B cell (primary cell): ENCODE measurements around the gene IFT88. TPM values are rescaled to one million over a fixed set of nuclear protein-coding genes. Genes with fewer than 3 reads are reported as not detected.

Experiments
- ATAC-seq: fragments of 200-7000 bp; cut with Tn5 transposase; one replicate; pipeline ENCODE4 v1.10.0; 2021; ENCODE audit warnings: low read depth, mild to moderate bottlenecking, moderate number of reproducible peaks, moderate library complexity
- CTCF ChIA-PET: fragments of 350-600 bp; sonication (Branson Sonifier 250); formaldehyde crosslinking; loops from one replicate; lab custom pipeline; 2021; ENCODE audit warnings: antibody characterized with exemption, inconsistent platforms; lab: Charles Lee
- POLR2A ChIA-PET: fragments of 350-600 bp; sonication (Branson Sonifier 250); formaldehyde crosslinking; loops from one replicate; lab custom pipeline; 2021; ENCODE audit warnings: antibody characterized with exemption; lab: Charles Lee
- DNase-seq: peaks from one replicate; pipeline ENCODE4 v3.0.0; 2013
- H2AFZ ChIP-seq: 2 replicates; pipeline ENCODE4 v1.6.1; 2012; ENCODE audit warnings: mild to moderate bottlenecking, low read depth, low read length; ENCODE audit not compliant: insufficient read depth, poor library complexity, severe bottlenecking
- H3K27ac ChIP-seq, 2 donors: 1 replicate in 1 of 2; 2 replicates in 1 of 2; pipeline ENCODE4 v1.5.1; 2012 to 2013; ENCODE audit warnings: low read length in 2 of 2, mild to moderate bottlenecking in 2 of 2, moderate library complexity in 1 of 2
- H3K27me3 ChIP-seq, 4 experiments: fragments of 200-600 bp in 1 of 4; sonication (generic) in 1 of 4; replicated peaks in 1 of 4; 1 replicate in 2 of 4; 2 replicates in 2 of 4; pipeline versions ENCODE4 v1.6.1 to v1.7.0; 2013 to 2016; ENCODE audit warnings: low read length in 3 of 4, mild to moderate bottlenecking in 2 of 4, mixed read lengths in 1 of 4, moderate library complexity in 1 of 4; ENCODE audit not compliant: insufficient read depth in 4 of 4, control insufficient read depth in 3 of 4; ENCODE audit errors: control extremely low read depth in 1 of 4
- H3K36me3 ChIP-seq, 2 experiments: replicated peaks in 1 of 2; 1 replicate in 1 of 2; 2 replicates in 1 of 2; pipeline versions ENCODE4 v1.6.1 to v1.7.1; 2013; ENCODE audit warnings: low read length in 1 of 2; ENCODE audit not compliant: insufficient read depth in 2 of 2, control insufficient read depth in 1 of 2; ENCODE audit errors: control extremely low read depth in 1 of 2, extremely low read depth in 1 of 2
- H3K4me1 ChIP-seq, 2 donors: fragments of 200-600 bp in 1 of 2; sonication (generic) in 1 of 2; 1 replicate in 1 of 2; 2 replicates in 1 of 2; pipeline versions ENCODE4 v1.5.1 to v1.6.1; 2013 to 2017; ENCODE audit warnings: low read length in 2 of 2; ENCODE audit not compliant: control insufficient read depth in 2 of 2, insufficient read depth in 2 of 2
- H3K4me2 ChIP-seq: replicated peaks from 2 replicates; pipeline ENCODE3; 2012; ENCODE audit warnings: mild to moderate bottlenecking, low read depth, low read length; ENCODE audit not compliant: poor library complexity, severe bottlenecking
- H3K4me3 ChIP-seq, 5 experiments: fragments of 200-600 bp in 1 of 5; sonication (generic) in 1 of 5; 1 replicate in 3 of 5; 2 replicates in 2 of 5; pipeline versions ENCODE4 v1.5.1 to v1.7.0; 2011 to 2016; ENCODE audit warnings: low read length in 4 of 5, mild to moderate bottlenecking in 4 of 5, low read depth in 2 of 5, control low read depth in 1 of 5, moderate library complexity in 1 of 5; ENCODE audit not compliant: insufficient read depth in 1 of 5; ENCODE audit errors: control extremely low read depth in 1 of 5, extremely low read depth in 1 of 5
- H3K79me2 ChIP-seq: fragments of 200-600 bp; sonication (generic); one replicate; pipeline ENCODE4 v1.6.0; 2016; ENCODE audit warnings: low read length; ENCODE audit not compliant: control insufficient read depth, insufficient read depth
- H3K9ac ChIP-seq: fragments of 200-600 bp; sonication (generic); 2 replicates; pipeline ENCODE4 v1.6.1; 2017; ENCODE audit warnings: mild to moderate bottlenecking, low read length, moderate library complexity
- H3K9me3 ChIP-seq, 3 donors: one replicate each; pipeline versions ENCODE4 v1.6.1 to v1.7.1; 2013; ENCODE audit warnings: low read length in 2 of 3; ENCODE audit not compliant: control insufficient read depth in 2 of 3, insufficient read depth in 1 of 3; ENCODE audit errors: control extremely low read depth in 1 of 3
- H4K20me1 ChIP-seq: 2 replicates; pipeline ENCODE4 v1.6.0; 2012; ENCODE audit warnings: mild to moderate bottlenecking, low read length; ENCODE audit not compliant: insufficient read depth, control insufficient read depth, poor library complexity, severe bottlenecking
- H3K27ac Mint-ChIP-seq: one replicate; pipeline ENCODE4 v1.8.0; 2021; ENCODE audit warnings: mixed read lengths
- H3K27me3 Mint-ChIP-seq: one replicate; pipeline ENCODE4 v1.8.0; 2021; ENCODE audit warnings: mixed read lengths
- H3K4me1 Mint-ChIP-seq: one replicate; pipeline ENCODE4 v1.8.0; 2021; ENCODE audit warnings: mixed read lengths
- H3K4me3 Mint-ChIP-seq: one replicate; pipeline ENCODE4 v1.8.0; 2021; ENCODE audit warnings: mixed read lengths
- H3K9me3 Mint-ChIP-seq: one replicate; pipeline ENCODE4 v1.8.0; 2022; ENCODE audit warnings: mixed read lengths; ENCODE audit not compliant: insufficient read depth
- CTCF ChIP-seq: fragments of 200-600 bp; IDR thresholded peaks from one replicate; pipeline ENCODE4 v1.8.0; 2022; ENCODE audit warnings: antibody characterized with exemption, mild to moderate bottlenecking
- EZH2 ChIP-seq: IDR thresholded peaks from 2 replicates; pipeline ENCODE4 v1.6.1; 2012; ENCODE audit warnings: borderline replicate concordance, low read depth, mild to moderate bottlenecking, moderate library complexity, low read length; ENCODE audit not compliant: insufficient read depth, poor library complexity, severe bottlenecking
- WGBS: methylation state at CpG from one replicate; pipeline ENCODE4 v1.1.5; 2013; ENCODE audit warnings: missing lambda C conversion rate; ENCODE audit not compliant: insufficient coverage; 5-methylcytosine and 5-hydroxymethylcytosine counted together
- intact Hi-C: fragments of 100-400 bp; cut with micrococcal nuclease; formaldehyde crosslinking; loops from one replicate; pipeline ENCODE4 v1.10.0; 2022
- polyA plus RNA-seq: library from polyadenylated mRNA; depleted of rRNA; stranded (reverse); fragments of >200 nt; gene quantifications from 2 replicates; pipeline ENCODE4 v1.2.3, GENCODE V29; 2012
- total RNA-seq, 2 donors: library from RNA; stranded (reverse); fragments of 120-200 nt in 1 of 2; gene quantifications; 1 replicate in 1 of 2; 2 replicates in 1 of 2; pipeline versions ENCODE4 v1.2.3 to v1.2.4, GENCODE V29; 2013 to 2022

The IFT88 gene
- total and polyA plus RNA-seq, 2 donors (not counting 1 experiment from before 2014, with no cell fraction given), result 8.0 to 23.3 TPM

DNA sequence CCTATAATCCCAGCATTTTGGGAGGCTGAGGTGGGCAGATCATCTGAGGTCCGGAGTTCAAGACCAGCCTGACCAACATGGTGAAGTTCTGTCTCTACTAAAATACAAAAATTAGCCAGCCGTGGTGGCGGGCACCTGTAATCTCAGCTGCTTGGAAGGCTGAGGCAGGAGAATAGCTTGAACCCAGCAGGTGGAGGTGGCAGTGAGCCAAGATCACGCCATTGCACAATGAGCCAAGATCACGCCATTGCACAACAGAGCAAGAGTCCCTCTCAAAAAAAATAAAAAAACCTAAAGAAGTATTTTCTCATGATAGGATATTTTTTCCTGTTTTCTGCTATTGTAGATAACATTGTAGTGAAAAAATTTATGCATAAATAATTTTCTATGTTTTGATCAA is 13.3 kb downstream of the IFT88 start:
- Histone ChIP-seq H3K4me3 (no peak overlapping the region), H4K20me1 (no peaks in the 10 kb centered on the region), H3K36me3 (peaks cover 5 to 33% of the 10 kb centered on the region in 2 experiments), H3K79me2 (no peaks in the 10 kb centered on the region), H3K4me1 (no peaks in the 10 kb centered on the region), H3K9me3 (peaks cover 0 to 10% (median 6%) of the 10 kb centered on the region in 3 donors), H3K27ac (no peak overlapping the region), H3K9ac (no peak overlapping the region), H3K4me2 (no peak overlapping the region), H3K27me3 (no peaks in the 10 kb centered on the region), H2AFZ (no peak overlapping the region)
- Mint-ChIP-seq H3K9me3 (peaks cover 13% of the 10 kb centered on the region), H3K27me3 (no peaks in the 10 kb centered on the region), H3K4me3 (no peak overlapping the region), H3K27ac (no peak overlapping the region), H3K4me1 (no peaks in the 10 kb centered on the region)
- CTCF ChIA-PET, result no interaction called here
- 100% methylated on average over 1 of the region's 5 CpGs for WGBS
- no peak for ATAC-seq
- TF ChIP-seq EZH2 (no peak), CTCF (no peak)
- no peak for DNase-seq
- intact Hi-C loops, result no loop called here
- POLR2A ChIA-PET, result no interaction called here

DNA sequence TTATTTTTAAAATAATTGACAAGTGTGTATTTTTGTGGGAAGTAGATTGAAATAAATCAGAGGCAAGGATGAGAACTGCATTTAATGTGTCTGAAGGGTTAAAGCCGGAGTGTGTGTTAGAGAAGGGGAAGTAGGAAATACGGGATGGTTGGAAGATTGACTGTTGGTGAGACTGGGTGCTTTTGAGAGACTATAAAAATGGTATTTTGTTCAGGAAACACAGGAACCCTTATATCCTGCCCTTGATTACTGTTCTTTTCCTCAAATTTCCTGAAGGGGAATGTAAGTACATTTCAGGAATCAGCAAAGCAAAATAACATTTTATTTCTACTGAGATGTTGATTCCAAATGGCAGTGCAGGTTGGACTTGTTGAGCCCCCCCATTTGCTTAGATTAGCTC is 15.1 kb downstream of the IFT88 start:
- Histone ChIP-seq H3K27ac (no peak overlapping the region), H3K36me3 (peaks cover 3 to 31% of the 10 kb centered on the region in 2 experiments), H4K20me1 (no peaks in the 10 kb centered on the region), H3K9me3 (peaks cover 0 to 10% (median 6%) of the 10 kb centered on the region in 3 donors), H3K9ac (no peak overlapping the region), H3K4me3 (no peak overlapping the region), H3K4me2 (no peak overlapping the region), H3K4me1 (no peaks in the 10 kb centered on the region), H2AFZ (no peak overlapping the region), H3K27me3 (no peaks in the 10 kb centered on the region), H3K79me2 (no peaks in the 10 kb centered on the region)
- Mint-ChIP-seq H3K27me3 (no peaks in the 10 kb centered on the region), H3K27ac (no peak overlapping the region), H3K4me1 (no peaks in the 10 kb centered on the region), H3K9me3 (peaks cover 7% of the 10 kb centered on the region), H3K4me3 (no peak overlapping the region)
- ATAC-seq (no peak), DNase-seq (no peak)
- ChIA-PET POLR2A (no interaction called here), CTCF (no interaction called here)
- TF ChIP-seq EZH2, result no peak
- TF ChIP-seq CTCF, result no peak
- WGBS, result 34% methylated on average over 2 of the region's 2 CpGs
- intact Hi-C loops, result loop anchor here (2.0 kb wide), 1 partner anchor 87 kb away; no protein-coding TSS in a partner anchor
